Measurements from ENCODE around the gene TRIM63. TPM values are rescaled to one million over a fixed set of nuclear protein-coding genes. Genes with fewer than 3 reads are reported as not detected.
A peak's percentile ranks its signal among the peaks of the same experiment; 100 is the strongest.

The TRIM63 gene
- polyA plus RNA-seq, 4 donors = 0.51 to 0.86 (median 0.77) TPM

DNA sequence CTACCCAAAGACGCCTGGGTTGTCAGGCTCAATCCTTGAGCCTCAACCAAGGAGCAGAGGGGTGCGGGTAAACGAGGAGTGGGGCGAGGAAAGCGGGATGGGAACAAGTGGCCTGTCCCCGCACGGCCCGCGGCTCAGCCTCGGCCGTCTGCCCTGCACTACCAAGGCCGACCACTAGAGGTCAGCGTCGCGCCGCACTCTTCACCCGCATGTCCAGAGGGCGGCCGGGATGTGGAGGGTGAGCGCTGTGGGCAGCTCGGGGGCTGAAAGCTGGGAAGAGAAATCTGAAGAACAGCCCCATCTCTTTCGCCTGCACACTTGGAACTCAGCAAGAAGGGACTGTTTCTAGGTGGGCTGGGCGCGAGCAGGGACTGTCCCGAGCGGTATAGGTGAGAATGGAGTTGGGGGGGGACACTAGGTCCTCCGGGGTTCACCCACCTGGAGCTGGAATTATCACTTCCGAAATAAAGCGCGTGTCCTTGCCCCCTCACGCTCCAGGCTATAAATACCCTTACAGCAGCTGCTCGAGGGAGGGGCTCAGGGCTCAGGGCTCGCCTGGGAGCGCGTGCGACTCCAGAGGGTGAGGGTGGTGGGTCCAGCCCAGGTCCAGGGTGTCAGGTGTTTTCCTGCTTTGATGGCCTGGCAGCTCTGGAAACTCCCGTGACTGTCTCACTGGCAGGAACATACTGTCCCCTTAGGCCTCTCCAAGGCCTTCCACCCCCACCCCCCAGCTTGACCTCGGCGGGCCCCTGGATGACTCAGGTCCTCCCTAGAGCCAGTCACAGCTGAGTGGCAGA, 31.3 kb downstream of the TRIM63 start:
- peak in 3 of 4 donors; percentile 66 to 80 (median 66) for DNase-seq (ENCODE audit: low read depth in 4 of 4, low spot score in 3 of 4)

GRCh38 chr1:26035203-26035958, 32.0 kb downstream of the TRIM63 start:
- peak; percentile 77 to 83 (median 80) for DNase-seq (ENCODE audit: low read depth in 4 of 4, low spot score in 3 of 4)

DNA sequence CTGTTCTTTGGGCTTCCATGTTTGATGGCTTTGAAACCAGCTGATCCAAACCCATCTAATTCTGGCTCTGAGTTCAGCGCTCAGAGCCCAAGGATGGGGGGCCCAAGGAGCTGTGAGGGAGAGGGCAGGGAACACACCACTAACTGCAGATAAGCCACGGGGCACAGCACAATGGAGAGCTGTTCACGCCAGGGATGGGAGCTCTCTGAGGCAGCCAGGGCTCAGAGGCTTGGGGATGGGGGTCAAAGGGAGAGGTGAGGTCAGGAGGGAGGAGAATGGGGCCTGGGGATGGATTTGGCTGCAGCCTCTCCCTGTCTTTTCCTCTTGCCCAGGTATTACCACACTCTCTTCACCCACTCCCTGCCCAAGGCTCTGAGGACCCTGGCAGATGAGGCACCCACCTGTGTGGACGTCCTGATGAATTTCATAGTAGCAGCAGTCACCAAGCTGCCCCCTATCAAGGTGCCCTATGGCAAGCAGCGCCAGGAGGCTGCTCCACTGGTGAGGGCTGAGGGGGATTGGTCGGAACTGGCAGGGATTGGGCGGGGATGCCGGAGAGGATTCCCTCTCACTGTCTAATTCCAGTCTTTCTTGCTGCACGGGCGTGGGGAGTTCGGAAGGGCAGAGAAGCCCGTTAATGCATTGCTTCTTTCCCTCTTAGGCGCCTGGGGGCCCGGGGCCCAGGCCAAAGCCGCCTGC, 32.8 kb downstream of the TRIM63 start:
- DNase-seq (ENCODE audit: low read depth in 4 of 4, low spot score in 3 of 4) = no peak

DNA sequence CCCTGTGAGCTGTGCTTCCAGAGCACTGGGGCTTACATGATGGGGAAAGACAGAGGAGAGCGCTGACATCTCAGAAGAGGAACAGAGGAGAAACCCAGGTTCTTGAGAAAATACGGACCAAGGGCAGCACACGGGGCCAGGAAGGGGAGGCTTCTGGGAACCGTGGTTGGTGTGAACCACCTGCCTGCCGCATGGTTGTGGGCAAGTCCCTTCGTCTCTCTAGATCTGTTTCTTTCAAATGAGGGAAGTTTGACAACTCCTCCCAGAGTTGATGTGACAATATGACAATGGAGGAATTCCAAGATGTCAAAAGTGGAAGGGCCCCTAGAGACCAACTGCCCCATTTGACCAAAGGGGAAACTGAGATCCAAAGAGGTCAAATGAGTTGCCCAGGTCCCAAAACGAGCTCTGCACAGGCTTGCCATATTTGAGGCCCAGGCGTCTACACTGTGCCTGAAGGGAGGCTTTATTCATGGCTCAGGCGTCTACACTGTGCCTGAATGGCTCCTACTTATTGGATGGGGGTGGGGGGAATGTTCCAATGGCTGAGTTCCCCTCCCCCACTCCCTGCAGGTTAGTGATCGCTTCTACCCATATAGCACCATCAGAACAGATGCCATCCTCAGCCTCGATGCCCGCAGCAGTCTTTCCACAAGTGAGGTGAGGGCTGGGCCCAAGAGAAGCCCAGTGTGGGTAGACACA, 34.6 kb downstream of the TRIM63 start:
- DNase-seq (ENCODE audit: low read depth in 4 of 4, low spot score in 3 of 4) = no peak

GRCh38 chr1:26031611-26032220, 35.7 kb downstream of the TRIM63 start:
- no peak for DNase-seq (ENCODE audit: low read depth in 4 of 4, low spot score in 3 of 4)

DNA sequence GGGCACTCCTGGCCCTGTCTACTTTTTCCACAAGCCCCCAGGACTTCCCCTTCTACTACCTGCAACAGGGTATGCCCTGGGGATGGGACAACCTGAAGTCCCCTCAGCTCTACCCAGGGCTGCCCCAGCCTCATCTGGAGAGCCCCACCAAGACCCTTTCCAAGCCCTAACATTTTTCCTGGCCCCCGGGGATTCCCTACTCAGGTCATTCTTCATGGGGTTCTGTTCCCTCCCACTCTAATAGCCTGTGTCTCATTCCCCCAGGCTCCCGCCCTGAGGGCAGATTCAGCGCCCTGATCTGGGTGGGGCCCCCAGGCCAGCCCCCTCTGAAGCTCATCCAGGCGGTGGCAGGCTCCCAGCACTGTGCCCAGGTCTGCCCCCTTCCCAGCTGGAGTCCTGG, 36.2 kb downstream of the TRIM63 start:
- no peak for DNase-seq (ENCODE audit: low read depth in 4 of 4, low spot score in 3 of 4)

DNA sequence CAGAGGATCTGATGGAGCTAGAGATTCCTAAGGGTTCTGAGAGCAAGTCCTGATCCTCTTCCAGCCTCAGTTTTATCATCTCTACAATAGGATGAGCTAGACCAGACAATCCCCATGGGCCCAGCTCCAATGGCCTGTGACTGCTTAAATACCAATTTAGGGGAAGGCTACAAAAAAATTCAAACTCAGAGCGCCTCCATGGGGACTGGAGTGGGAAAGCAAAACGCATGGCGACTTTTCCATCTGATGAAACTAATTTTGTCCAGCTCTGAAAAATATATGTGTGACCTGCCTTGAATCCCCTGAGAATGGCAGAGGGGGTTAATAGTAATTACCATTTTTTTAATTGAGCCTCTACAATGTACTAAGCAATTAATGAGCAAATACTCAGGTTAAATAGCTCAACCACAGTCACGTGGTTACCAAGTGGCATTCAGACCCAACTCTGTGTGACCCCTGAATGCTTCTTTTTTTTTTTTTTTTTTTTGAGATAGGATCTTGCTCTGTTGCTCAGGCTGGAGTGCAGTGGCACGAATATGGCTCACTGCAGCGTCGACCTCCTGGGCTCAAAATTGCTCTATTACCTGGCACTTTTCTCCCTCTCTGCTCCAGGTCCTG, 37.5 kb downstream of the TRIM63 start:
- no peak for DNase-seq (ENCODE audit: low read depth in 4 of 4, low spot score in 3 of 4)

- DNase-seq (ENCODE audit: low read depth in 4 of 4, low spot score in 3 of 4) = no peak
Measured at GRCh38 chr1:26029054-26029863, 38.2 kb downstream of the TRIM63 start.

- DNase-seq (ENCODE audit: low read depth in 4 of 4, low spot score in 3 of 4) = no peak
Measured at GRCh38 chr1:26028490-26028980, 38.9 kb downstream of the TRIM63 start.

DNA sequence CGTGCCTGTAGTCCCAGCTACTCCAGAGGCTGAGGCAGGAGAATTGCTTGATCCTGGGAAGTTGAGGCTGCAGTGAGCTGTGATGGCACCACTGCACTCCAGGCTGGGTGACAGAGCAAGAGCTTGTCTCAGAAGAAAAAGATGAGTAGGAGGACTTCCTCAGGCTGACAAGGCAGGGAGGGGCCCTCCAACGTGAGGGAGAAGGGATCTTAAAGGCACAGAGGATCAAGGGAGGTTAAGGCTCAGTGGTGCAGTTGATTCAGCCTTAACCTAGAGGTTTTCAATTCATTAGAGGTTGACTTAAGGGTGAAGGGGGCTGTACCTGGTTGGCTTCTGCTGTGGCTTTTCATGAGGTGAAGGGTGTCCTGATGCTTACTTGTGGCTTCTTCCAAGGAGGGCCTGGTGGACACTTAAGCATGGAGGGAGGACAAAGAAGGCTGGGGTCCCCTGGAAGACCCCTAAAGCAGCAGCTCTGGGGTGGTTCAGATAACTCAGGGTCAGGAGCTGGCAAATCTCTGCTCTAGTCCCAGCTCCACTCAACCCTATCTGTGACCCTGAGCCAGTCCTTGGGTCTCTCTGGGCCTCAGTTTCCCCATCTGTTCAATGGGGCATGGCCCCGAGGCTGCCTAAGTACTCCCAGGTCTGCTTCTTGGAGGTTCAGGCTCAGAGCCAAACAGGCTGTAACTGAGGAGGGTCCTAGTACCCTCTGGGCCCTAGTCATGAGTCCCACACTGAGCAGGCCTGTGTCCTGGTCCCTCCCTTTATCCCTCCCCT, 39.5 kb downstream of the TRIM63 start:
- no peak for DNase-seq (ENCODE audit: low read depth in 4 of 4, low spot score in 3 of 4)

DNA sequence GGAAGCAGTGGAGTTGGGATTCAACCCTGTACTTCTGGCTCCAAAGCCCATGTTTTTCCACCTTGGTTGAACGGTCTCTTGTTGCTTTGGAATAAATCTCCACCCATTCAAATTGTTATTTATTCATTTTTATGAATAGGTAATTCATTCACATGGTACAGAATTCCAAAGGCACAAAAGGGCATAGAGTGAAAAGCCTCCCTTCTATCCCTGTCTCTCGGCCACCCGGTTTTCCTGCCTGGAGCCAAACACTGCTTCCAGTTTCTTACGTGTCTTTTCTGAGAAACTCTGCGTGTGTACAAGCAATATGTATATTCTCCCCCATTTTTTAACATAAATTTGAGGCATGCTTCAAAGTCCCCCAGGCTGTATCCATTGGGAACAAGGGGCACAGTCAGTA, 41.9 kb downstream of the TRIM63 start:
- DNase-seq (ENCODE audit: low read depth in 4 of 4, low spot score in 3 of 4) = no peak

- no peak for DNase-seq (ENCODE audit: low read depth in 4 of 4, low spot score in 3 of 4)
Measured at GRCh38 chr1:26025060-26025459, 42.4 kb downstream of the TRIM63 start.

DNA sequence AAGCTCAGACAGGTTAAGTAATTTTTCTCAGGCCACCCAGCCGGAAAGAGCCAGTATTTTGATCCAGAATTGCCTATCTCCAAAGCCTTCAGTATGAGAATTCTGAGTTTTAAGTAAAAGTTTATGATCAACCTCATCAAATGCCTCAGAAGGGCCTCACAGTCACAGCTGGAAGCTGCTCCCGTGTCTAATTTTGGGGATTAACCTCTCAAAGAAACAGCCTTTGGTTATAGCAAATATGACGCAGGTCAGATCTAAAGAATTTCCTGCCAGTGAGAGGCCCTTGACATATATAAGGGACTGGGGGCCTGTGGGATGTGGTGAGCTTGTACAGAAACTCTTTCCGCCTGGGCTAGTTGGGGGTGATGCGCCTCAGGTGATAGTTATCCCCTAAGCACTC, 43.6 kb downstream of the TRIM63 start:
- no peak for DNase-seq (ENCODE audit: low read depth in 4 of 4, low spot score in 3 of 4)

DNA sequence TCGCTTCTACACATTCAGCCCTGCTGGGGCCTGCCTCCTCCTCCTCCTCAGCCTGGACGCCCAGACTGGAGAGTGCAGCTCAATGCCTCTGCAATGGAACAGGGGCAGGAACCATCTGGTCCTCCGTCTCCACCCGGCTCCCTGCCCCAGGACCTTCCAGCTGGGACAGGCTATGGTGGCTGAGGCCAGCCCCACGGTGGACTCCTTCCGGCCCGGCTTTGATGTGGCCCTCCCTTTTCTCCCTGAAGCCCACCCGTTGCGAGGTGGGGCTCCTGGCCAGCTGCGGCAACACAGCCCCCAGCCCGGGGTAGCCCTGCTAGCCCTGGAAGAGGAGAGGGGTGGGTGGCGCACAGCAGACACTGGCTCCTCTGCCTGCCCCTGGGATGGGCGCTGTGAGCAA, 44.4 kb downstream of the TRIM63 start:
- no peak for DNase-seq (ENCODE audit: low read depth in 4 of 4, low spot score in 3 of 4)

DNA sequence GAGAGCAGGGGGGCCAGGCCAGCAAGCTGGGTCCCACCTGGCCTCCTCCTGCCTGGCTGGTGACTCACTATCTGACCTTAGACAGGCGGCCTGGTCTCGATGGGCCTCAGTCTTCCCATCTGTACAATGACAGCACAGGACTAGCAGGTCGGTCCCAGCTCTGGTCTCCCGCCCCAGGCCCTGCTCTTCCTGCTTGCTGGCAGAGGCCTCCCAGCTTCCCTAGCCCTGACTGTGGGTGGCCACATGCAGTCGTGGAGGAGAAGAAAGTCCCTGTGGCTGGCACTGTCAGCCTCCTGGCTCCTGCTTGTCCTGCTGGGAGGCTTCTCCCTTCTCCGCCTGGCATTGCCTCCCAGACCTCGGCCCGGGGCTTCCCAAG, 45.0 kb downstream of the TRIM63 start:
- DNase-seq (ENCODE audit: low read depth in 4 of 4, low spot score in 3 of 4) = no peak

- DNase-seq (ENCODE audit: low read depth in 4 of 4, low spot score in 3 of 4) = peak in 1 of 4 donors; percentile 38
Measured at GRCh38 chr1:26021647-26022403, 45.6 kb downstream of the TRIM63 start, which contains the start of gene EXTL1. Gene EXTL1 (plus strand): TSS chr1:26021775. CDS start chr1:26022647, 872 bp downstream.

DNA sequence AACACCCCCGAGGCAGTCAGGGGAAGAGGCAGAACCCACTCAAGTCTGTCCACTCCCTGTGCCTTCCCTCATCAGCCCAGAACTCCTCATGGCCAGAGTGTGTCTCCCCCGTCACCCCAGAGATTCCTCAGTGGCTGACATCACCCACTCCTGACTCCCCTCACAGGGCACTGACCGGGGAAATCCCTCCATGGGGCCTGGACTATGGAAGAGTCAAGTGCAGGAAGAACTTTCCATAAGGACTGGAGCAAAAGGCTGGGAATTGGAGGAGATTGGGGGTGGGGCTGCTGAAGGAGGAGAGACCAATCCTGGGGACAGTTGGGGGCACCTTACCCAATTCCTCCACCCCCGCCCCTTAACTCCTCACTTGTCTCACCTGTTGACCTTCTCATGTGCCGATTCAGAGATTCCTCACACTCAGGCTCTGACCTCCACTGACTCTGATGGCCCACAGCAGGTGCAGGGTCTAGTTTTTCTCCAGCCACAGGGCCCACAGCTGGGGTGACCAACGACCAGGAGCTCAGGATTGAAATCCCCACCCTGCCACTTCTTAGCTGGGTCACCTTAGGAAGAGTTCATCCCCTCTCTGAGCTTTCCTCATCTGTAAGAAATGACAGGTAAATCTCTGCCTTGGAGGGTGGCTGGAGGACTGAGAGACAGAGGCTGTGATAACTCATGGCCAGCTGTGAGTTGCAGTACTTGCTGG, 46.3 kb downstream of the TRIM63 start:
- DNase-seq (ENCODE audit: low read depth in 4 of 4, low spot score in 3 of 4) = no peak

Data from right renal pelvis (tissue), 4 donors.